ENCODE measurements around the gene TNK1. TPM values are rescaled to one million over a fixed set of nuclear protein-coding genes. Genes with fewer than 3 reads are reported as not detected.

Gene TNK1
- total RNA-seq, 2 donors from 2014 or later, result 11.0 to 11.7 TPM

GRCh38 chr17:7352910-7353635, 27.8 kb upstream of the TNK1 start:
- H3K9ac ChIP-seq (ENCODE audit: extremely low read depth, low read length, poor library complexity, severe bottlenecking), result no peak overlapping the region

GRCh38 chr17:7354262-7354843, 26.5 kb upstream of the TNK1 start:
- peaks cover 11% of the 10 kb centered on the region for H3K4me1 Mint-ChIP-seq

More at GRCh38 chr17:7352910-7353635, 27.8 kb upstream of the TNK1 start:
- DNase-seq, result no peak
- H3K36me3 ChIP-seq (ENCODE audit: control insufficient read depth, insufficient read depth, low read length), result no peaks in the 10 kb centered on the region
- Mint-ChIP-seq H3K4me3 (peak overlapping the region; percentile 73), H3K27ac (no peak overlapping the region), H3K4me1 (peaks cover 15% of the 10 kb centered on the region), H3K9me3 (no peaks in the 10 kb centered on the region), H3K27me3 (ENCODE audit: insufficient read depth) (peaks cover 24% of the 10 kb centered on the region), H3K36me3 (ENCODE audit: low read depth) (no peaks in the 10 kb centered on the region)
- peaks cover 5% of the 10 kb centered on the region for H3K4me1 ChIP-seq (ENCODE audit: control insufficient read depth, insufficient read depth, low read length)
- H3K27me3 ChIP-seq (ENCODE audit: control insufficient read depth, insufficient read depth, low read length, poor library complexity, severe bottlenecking), result no peaks in the 10 kb centered on the region
- H3K4me3 ChIP-seq (ENCODE audit: low read length), result peak overlapping the region; percentile 82
- H3K9me3 ChIP-seq (ENCODE audit: control insufficient read depth, low read length), result no peaks in the 10 kb centered on the region
- no peak overlapping the region for H3K27ac ChIP-seq (ENCODE audit: low read depth, low read length)
- TF ChIP-seq CTCF (conservative IDR thresholded peaks at IDR 0.05), result no peak
- WGBS, 2 experiments (ENCODE audit: insufficient coverage in 1 of 2, insufficient read length in 1 of 2), result 93 to 94% methylated on average over 20 to 37 of the region's 37 CpGs

GRCh38 chr17:7355053-7355452, 25.8 kb upstream of the TNK1 start, which contains the start of gene TMEM95:
Gene TMEM95 (plus strand): TSS chr17:7355156. CDS start chr17:7355205, 49 bp downstream.
- Mint-ChIP-seq H3K36me3 (ENCODE audit: low read depth) (no peaks in the 10 kb centered on the region), H3K27ac (no peak within 1 kb of the TSS), H3K4me3 (no peak within 1 kb of the TSS), H3K9me3 (no peaks in the 10 kb centered on the region), H3K4me1 (peaks cover 6% of the 10 kb centered on the region), H3K27me3 (ENCODE audit: insufficient read depth) (peaks cover 24% of the 10 kb centered on the region)
- Histone ChIP-seq H3K9me3 (ENCODE audit: control insufficient read depth, low read length) (no peaks in the 10 kb centered on the region), H3K36me3 (ENCODE audit: control insufficient read depth, insufficient read depth, low read length) (no peaks in the 10 kb centered on the region), H3K27ac (ENCODE audit: low read depth, low read length) (peak within 1 kb of the TSS; percentile 38), H3K4me1 (ENCODE audit: control insufficient read depth, insufficient read depth, low read length) (peaks cover 5% of the 10 kb centered on the region), H3K9ac (ENCODE audit: extremely low read depth, low read length, poor library complexity, severe bottlenecking) (no peak within 1 kb of the TSS), H3K4me3 (ENCODE audit: low read length) (no peak within 1 kb of the TSS), H3K27me3 (ENCODE audit: control insufficient read depth, insufficient read depth, low read length, poor library complexity, severe bottlenecking) (no peaks in the 10 kb centered on the region)
- WGBS, 2 experiments (ENCODE audit: insufficient coverage in 1 of 2, insufficient read length in 1 of 2), result 70 to 81% methylated on average over 4 to 10 of the region's 10 CpGs
- DNase-seq, result no peak
- no peak for TF ChIP-seq CTCF (conservative IDR thresholded peaks at IDR 0.05)

More at GRCh38 chr17:7354262-7354843, 26.5 kb upstream of the TNK1 start:
- 47 to 90% methylated on average over 2 to 9 of the region's 9 CpGs for WGBS, 2 experiments (ENCODE audit: insufficient coverage in 1 of 2, insufficient read length in 1 of 2)
- no peak for TF ChIP-seq CTCF (conservative IDR thresholded peaks at IDR 0.05)
- no peaks in the 10 kb centered on the region for H3K9me3 ChIP-seq (ENCODE audit: control insufficient read depth, low read length)
- H3K4me3 ChIP-seq (ENCODE audit: low read length), result no peak overlapping the region
- Mint-ChIP-seq H3K36me3 (ENCODE audit: low read depth) (no peaks in the 10 kb centered on the region), H3K27me3 (ENCODE audit: insufficient read depth) (peaks cover 24% of the 10 kb centered on the region), H3K9me3 (no peaks in the 10 kb centered on the region), H3K27ac (no peak overlapping the region), H3K4me3 (no peak overlapping the region)
- no peaks in the 10 kb centered on the region for H3K27me3 ChIP-seq (ENCODE audit: control insufficient read depth, insufficient read depth, low read length, poor library complexity, severe bottlenecking)
- peaks cover 5% of the 10 kb centered on the region for H3K4me1 ChIP-seq (ENCODE audit: control insufficient read depth, insufficient read depth, low read length)
- no peak overlapping the region for H3K9ac ChIP-seq (ENCODE audit: extremely low read depth, low read length, poor library complexity, severe bottlenecking)
- DNase-seq, result no peak
- no peaks in the 10 kb centered on the region for H3K36me3 ChIP-seq (ENCODE audit: control insufficient read depth, insufficient read depth, low read length)
- H3K27ac ChIP-seq (ENCODE audit: low read depth, low read length), result peak overlapping the region; percentile 21

Measured in endodermal cell (in vitro differentiated cells).